Gastrocnemius medialis (tissue), 4 donors: ENCODE results near the gene ASCL5.

Experiments
- POLR2A ChIP-seq, 2 donors: fragments of 450-650 bp; IDR thresholded peaks; one replicate each; pipeline ENCODE4 v1.6.1; 2017; ENCODE audit warnings: antibody characterized with exemption in 2 of 2, mild to moderate bottlenecking in 2 of 2, moderate library complexity in 2 of 2
- TF ChIP-seq, protein P1 (sequence below), 5 experiments: fragments of 450-650 bp in 3 of 5; fragments of 200-600 bp in 2 of 5; sonication (generic) in 2 of 5; IDR thresholded peaks in 4 of 5; conservative IDR thresholded peaks in 1 of 5; 1 replicate in 4 of 5; 2 replicates in 1 of 5; pipeline ENCODE4 v1.5.1; 2016 to 2019; ENCODE audit warnings: antibody characterized with exemption in 5 of 5, mild to moderate bottlenecking in 3 of 5, moderate library complexity in 3 of 5

DNA sequence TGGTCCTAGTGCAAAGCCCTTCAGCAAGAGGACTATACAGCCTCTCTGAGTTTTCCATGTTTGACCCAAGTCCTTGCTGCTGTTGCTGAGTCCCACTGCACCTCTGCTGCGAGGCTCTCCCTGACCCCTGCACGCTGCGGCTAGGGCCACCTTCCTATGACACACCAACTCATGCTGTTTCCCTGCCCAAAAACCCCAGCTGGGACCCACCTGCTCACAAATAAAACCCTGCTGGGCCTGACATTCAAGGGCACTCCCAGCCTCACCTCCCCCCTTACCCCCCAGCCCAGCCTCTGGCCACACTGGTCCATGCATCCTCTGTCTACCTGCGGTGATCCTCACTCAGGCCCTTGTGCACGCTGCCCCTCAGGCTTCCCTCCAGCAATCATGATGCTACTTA lies 12.3 kb upstream of the ASCL5 start:
- TF ChIP-seq, protein P1, sequence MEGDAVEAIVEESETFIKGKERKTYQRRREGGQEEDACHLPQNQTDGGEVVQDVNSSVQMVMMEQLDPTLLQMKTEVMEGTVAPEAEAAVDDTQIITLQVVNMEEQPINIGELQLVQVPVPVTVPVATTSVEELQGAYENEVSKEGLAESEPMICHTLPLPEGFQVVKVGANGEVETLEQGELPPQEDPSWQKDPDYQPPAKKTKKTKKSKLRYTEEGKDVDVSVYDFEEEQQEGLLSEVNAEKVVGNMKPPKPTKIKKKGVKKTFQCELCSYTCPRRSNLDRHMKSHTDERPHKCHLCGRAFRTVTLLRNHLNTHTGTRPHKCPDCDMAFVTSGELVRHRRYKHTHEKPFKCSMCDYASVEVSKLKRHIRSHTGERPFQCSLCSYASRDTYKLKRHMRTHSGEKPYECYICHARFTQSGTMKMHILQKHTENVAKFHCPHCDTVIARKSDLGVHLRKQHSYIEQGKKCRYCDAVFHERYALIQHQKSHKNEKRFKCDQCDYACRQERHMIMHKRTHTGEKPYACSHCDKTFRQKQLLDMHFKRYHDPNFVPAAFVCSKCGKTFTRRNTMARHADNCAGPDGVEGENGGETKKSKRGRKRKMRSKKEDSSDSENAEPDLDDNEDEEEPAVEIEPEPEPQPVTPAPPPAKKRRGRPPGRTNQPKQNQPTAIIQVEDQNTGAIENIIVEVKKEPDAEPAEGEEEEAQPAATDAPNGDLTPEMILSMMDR (IDR thresholded peaks at IDR 0.05 in 4 of 5, conservative IDR thresholded peaks at IDR 0.05 in 1 of 5): no peak
- TF ChIP-seq POLR2A (IDR thresholded peaks at IDR 0.05): no peak
